Measurements from ENCODE around the gene ERVK3-1.

The ERVK3-1 gene

DNA sequence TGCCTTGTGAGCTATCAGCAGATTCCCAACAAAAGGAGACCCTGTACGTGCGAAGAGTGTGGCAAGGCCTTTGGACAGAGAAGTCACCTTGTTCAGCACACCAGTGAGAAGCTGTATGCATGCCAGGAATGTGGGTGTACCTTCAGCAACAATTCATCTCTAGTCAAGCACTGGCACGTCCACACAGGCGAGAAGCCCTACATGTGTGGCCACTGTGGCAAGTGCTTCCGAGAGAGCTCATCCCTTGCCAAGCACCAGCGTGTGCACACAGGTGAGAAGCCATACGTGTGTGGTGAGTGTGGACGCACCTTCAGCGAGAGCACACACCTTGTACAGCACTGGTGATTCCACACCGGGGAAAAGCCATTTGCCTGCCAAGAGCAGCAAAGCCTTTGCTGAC is 14.1 kb downstream of the ERVK3-1 start:
- H3K27ac ChIP-seq, result no peak overlapping the region
- TF ChIP-seq, protein P1, sequence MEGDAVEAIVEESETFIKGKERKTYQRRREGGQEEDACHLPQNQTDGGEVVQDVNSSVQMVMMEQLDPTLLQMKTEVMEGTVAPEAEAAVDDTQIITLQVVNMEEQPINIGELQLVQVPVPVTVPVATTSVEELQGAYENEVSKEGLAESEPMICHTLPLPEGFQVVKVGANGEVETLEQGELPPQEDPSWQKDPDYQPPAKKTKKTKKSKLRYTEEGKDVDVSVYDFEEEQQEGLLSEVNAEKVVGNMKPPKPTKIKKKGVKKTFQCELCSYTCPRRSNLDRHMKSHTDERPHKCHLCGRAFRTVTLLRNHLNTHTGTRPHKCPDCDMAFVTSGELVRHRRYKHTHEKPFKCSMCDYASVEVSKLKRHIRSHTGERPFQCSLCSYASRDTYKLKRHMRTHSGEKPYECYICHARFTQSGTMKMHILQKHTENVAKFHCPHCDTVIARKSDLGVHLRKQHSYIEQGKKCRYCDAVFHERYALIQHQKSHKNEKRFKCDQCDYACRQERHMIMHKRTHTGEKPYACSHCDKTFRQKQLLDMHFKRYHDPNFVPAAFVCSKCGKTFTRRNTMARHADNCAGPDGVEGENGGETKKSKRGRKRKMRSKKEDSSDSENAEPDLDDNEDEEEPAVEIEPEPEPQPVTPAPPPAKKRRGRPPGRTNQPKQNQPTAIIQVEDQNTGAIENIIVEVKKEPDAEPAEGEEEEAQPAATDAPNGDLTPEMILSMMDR (conservative IDR thresholded peaks at IDR 0.05), result no peak

DNA sequence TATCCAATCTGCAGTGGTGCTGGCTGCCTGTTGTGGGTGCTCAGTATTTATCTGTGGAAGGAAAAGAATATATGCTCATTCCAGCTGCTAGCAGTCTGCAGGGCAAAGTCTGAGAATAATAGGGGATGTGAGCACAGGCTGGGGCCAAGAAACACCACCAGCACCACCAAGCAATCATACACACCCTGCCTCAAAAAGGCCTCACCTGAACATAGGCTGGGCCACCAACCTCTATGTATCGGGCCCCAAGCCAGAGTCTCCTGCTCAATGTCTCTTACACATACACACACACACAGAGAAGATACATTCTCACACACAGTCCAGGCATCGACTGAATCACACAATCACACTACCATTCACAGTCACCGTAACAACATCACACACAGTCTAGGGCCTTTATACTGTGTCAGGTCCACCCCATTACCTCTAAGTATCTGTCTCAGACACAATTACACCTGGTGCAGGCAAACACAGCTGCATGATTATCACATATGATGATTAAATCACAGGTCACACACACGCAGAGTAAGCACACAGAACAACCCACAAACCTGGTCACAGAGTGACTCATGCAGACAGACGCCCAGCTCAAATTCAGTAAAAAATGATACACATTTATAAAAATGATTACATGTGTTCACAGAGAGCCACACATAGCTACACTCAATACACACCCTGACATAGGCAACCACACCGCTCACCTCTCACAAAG is 20.3 kb downstream of the ERVK3-1 start:
- H3K27ac ChIP-seq, result peak overlapping the region; percentile 87; the same call in 1 of the 2 replicates
- TF ChIP-seq, protein P1 (conservative IDR thresholded peaks at IDR 0.05), result no peak

DNA sequence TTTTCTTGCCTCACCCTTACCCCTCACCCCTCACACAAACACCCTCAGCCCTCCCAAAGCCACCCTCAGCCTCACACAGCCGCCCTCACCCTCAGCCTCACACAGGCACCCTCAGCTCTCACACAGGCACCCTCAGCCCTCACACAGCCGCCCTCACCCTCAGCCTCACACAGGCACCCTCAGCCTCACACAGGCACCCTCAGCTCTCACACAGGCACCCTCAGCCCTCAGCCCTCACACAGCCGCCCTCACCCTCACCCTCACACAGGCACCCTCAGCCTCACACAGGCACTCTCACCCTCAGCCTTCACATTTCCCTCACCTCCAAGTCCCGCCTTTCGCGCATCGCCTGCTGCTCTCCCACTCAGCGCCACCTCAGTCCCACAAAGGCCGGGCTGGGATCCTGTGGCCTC is 21.3 kb downstream of the ERVK3-1 start:
- TF ChIP-seq, protein P1 (conservative IDR thresholded peaks at IDR 0.05), result no peak
- H3K27ac ChIP-seq, result peak overlapping the region; percentile 87

DNA sequence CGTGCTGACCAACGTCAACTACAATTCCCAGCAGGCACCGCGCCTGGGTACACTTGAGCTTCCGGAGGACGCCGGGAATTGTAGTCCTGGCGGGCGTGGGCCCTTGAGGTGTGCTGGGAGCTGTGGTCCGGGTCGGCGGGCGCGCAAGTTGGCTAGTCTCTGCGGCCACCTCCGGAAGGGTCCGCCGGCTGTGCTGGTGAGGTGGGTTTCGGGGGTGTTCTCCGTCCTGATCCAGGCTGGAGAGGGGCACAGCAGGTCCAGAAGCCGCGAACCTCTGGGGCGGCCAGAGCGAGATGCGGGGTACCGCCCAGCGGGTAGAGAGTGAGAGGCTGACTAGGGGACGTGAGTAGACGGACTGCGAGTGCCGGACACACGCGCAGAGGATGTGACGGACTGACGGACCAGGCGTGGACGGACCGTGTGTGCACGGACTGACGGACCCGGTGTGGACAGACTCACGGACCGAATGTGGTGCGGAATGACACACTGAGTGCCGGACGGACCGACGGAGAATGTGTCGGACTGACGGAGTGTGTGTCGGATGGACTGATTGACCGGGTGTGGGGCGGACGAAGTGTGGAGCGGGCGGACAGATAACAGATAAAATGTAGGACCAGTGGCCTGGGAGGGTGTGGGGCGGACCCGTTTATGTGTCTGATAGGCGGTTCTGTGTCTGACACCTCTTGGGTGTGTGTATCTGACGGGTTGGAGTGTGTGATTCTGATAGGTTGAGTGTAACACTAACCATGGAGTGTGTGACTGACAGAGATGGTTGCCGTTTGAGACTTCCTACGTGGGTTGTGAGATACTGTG is 21.9 kb downstream of the ERVK3-1 start, which contains the start of gene ZSCAN22:
ZSCAN22 (plus strand) TSS at position 81 of the 813 bp plus-strand sequence. CDS start 7,809 bp downstream, outside the sequence.
- TF ChIP-seq, protein P1 (conservative IDR thresholded peaks at IDR 0.05), result no peak
- peak within 1 kb of the TSS; percentile 87 for H3K27ac ChIP-seq

DNA sequence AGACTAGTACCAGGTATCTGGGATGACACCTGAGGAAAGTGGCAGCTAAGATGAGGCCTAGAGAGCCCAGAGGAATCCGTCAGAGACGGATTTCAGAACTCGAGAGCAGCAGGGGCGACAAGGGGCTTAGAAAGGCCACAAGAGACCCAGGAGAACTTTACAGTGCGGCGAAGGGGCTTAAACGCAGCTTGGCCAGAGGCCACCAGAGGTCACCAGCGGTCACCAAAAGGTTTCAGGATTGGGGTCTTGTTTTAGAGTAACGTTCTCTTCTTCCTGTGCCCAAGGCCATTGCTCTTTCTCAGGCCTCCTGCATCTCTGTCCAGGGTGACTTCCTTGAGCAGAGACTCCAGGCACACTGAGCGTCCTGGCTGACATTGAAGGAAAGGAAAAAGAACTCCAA is 23.8 kb downstream of the ERVK3-1 start:
- TF ChIP-seq, protein P1 (conservative IDR thresholded peaks at IDR 0.05), result no peak
- peak overlapping the region; percentile 87 for H3K27ac ChIP-seq

DNA sequence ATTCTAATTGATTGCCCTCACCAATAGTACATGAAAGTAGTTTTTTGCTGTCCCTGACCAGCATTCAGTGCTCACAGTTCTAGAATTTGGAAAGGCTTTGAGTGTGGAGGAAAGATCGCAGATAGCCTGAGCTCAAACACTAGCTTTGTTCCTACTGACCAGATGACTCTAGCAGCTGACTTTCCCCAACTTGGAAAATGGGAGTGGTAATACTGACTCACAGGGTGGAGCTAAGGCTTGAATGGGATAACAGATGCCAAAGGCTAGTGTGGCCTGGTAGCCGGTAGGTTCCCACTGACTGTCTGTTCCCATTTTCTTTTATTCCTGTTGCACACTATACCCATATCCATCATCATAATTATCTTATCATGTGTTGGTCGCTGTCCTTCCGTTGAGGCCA is 25.3 kb downstream of the ERVK3-1 start:
- TF ChIP-seq, protein P1 (conservative IDR thresholded peaks at IDR 0.05), result no peak
- H3K27ac ChIP-seq, result no peak overlapping the region

DNA sequence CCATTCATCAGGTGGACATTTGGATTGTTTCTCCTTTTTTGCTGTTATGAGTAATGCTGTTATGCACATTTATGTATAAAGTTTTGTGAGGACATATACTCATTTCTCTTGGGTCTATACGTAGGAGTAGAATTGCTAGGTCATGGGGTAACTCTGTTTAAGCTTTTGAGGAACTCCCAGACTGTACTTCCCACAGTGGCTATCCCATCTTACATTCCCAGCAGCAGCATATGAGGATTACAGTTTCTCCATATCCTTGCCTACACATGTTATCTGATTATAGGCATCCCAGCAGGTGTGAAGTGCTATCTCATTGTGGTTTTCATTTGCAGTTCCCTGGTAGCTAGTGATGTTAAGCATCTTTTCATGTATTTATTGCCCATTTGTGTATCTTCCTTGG is 27.5 kb downstream of the ERVK3-1 start:
- no peak overlapping the region for H3K27ac ChIP-seq
- TF ChIP-seq, protein P1 (conservative IDR thresholded peaks at IDR 0.05), result no peak
